Stimulated activated CD8-positive, alpha-beta memory T cell treated with anti-CD3 and anti-CD28 coated beads, Interleukin-15, amount 100 ng/mL, for 1 hour (primary cell): ENCODE results near the gene BACE2.
"Not testable (repeated sequence)": the region's sequence is repeated elsewhere in the genome, so short reads cannot be mapped to it uniquely, and the experiment has no call there.

Source experiments
- DNase-seq: peaks from one replicate; pipeline ENCODE4 v3.0.0-alpha.2; 2020; ENCODE audit warnings: low read depth

Gene BACE2

GRCh38 chr21:41277846-41278245 lies 109.9 kb downstream of the BACE2 start:
- no peak for DNase-seq

- no peak for DNase-seq
Measured at GRCh38 chr21:41280115-41280919, 112.4 kb downstream of the BACE2 start.

GRCh38 chr21:41282412-41282811 lies 114.5 kb downstream of the BACE2 start:
- DNase-seq = no peak

- peak; percentile 14 for DNase-seq
Measured at GRCh38 chr21:41283211-41283818, 115.4 kb downstream of the BACE2 start.

GRCh38 chr21:41289431-41289830 lies 121.5 kb downstream of the BACE2 start:
- no peak for DNase-seq

GRCh38 chr21:41290106-41290799 lies 122.3 kb downstream of the BACE2 start:
- DNase-seq = no peak

GRCh38 chr21:41294548-41295231 lies 126.7 kb downstream of the BACE2 start:
- no peak for DNase-seq

- DNase-seq = no peak
Measured at GRCh38 chr21:41295721-41296254, 127.8 kb downstream of the BACE2 start.

- no peak for DNase-seq
Measured at GRCh38 chr21:41302976-41303375, 135.0 kb downstream of the BACE2 start.

GRCh38 chr21:41304068-41304720 lies 136.2 kb downstream of the BACE2 start:
- DNase-seq = no peak

GRCh38 chr21:41307219-41307618 lies 139.3 kb downstream of the BACE2 start:
- no peak for DNase-seq

- not testable (repeated sequence) for DNase-seq
Measured at GRCh38 chr21:41313285-41314164, 145.6 kb downstream of the BACE2 start.

- DNase-seq = no peak
Measured at GRCh38 chr21:41315726-41316125, 147.8 kb downstream of the BACE2 start.

- DNase-seq = no peak
Measured at GRCh38 chr21:41316200-41317062, 148.5 kb downstream of the BACE2 start, which contains the start of gene FAM3B. Gene FAM3B, plus strand, starts transcription at chr21:41316801. Its CDS starts 79 bp downstream, at chr21:41316880.

- DNase-seq = no peak
Measured at GRCh38 chr21:41317063-41317392, 149.1 kb downstream of the BACE2 start.

GRCh38 chr21:41317458-41317857 lies 149.5 kb downstream of the BACE2 start:
- no peak for DNase-seq

- no peak for DNase-seq
Measured at GRCh38 chr21:41318218-41318617, 150.3 kb downstream of the BACE2 start.

- DNase-seq = no peak
Measured at GRCh38 chr21:41319273-41319672, 151.3 kb downstream of the BACE2 start.

GRCh38 chr21:41321211-41321907 lies 153.4 kb downstream of the BACE2 start:
- no peak for DNase-seq
